ENCODE measurements around the gene SERINC2.

SERINC2 gene

DNA sequence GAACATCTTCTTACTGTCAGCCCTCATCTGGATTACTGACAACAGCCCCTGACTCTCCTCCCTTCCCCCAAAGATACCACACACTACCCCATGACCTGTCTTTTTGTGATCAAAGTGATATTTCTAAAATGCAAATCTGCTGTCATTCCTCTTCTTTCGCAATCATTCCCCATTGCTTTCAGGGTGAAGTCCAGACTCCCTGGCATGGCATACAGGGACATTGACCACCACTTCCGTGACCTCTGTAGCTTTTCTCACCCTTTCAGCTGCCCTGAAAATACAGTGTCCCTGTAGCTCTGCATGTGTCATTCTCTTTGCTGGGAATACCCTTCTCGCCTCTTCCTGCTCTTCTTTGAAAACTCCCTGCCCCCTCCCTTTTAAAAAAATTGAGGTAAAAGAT lies 4.1 kb downstream of the SERINC2 start:
- TF ChIP-seq, protein P1, sequence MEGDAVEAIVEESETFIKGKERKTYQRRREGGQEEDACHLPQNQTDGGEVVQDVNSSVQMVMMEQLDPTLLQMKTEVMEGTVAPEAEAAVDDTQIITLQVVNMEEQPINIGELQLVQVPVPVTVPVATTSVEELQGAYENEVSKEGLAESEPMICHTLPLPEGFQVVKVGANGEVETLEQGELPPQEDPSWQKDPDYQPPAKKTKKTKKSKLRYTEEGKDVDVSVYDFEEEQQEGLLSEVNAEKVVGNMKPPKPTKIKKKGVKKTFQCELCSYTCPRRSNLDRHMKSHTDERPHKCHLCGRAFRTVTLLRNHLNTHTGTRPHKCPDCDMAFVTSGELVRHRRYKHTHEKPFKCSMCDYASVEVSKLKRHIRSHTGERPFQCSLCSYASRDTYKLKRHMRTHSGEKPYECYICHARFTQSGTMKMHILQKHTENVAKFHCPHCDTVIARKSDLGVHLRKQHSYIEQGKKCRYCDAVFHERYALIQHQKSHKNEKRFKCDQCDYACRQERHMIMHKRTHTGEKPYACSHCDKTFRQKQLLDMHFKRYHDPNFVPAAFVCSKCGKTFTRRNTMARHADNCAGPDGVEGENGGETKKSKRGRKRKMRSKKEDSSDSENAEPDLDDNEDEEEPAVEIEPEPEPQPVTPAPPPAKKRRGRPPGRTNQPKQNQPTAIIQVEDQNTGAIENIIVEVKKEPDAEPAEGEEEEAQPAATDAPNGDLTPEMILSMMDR (IDR thresholded peaks at IDR 0.05; ENCODE audit: unreplicated experiment in 3 of 3), result no peak
- peaks cover 7% of the 10 kb centered on the region for H3K36me3 Mint-ChIP-seq (ENCODE audit: low read depth)
- no peaks in the 10 kb centered on the region for H3K9me3 Mint-ChIP-seq
- H3K27ac Mint-ChIP-seq, result peak overlapping the region in 2 of 3 experiments; percentile 10 to 29
- H3K4me1 Mint-ChIP-seq, result peaks cover 42% of the 10 kb centered on the region
- H3K27me3 Mint-ChIP-seq (ENCODE audit: low read depth), result peaks cover 25% of the 10 kb centered on the region
- H3K4me3 Mint-ChIP-seq, result peak overlapping the region; percentile 2 to 31 (median 12)

DNA sequence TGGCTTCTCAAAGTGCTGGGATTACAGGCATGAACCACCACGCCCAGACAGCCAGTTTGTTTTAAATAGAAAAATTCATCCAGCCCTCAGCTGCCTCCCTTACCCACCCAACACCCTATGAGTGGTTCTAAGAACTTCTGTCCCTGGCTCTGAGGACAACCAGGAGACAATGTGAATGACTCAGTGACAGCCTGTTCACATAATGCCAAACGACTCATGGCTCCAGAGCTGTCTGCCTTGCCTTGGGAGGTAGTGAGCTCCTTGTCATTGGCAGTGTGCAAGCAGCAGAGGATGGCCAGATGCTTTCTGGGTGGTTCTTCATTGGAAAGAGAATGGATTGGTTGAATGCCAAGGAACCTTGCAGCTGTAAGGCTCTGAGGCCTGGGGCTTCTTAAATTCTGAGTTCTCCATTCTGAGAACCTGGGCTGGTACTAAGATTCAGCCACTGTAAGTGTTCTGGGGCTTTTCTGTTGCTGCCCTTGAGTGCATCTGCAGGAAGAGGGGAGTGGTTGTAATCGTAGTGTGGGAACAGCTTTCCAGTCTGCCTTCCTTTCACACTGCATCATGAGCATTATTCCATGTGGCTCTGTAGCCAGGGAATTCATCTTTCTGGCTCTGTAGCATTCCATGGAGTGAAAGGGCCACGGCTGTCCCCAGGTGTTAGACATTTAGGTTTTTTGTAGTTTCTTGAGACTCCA lies 5.8 kb downstream of the SERINC2 start:
- H3K4me3 Mint-ChIP-seq, result no peak overlapping the region
- peaks cover 17% of the 10 kb centered on the region for H3K27me3 Mint-ChIP-seq (ENCODE audit: low read depth)
- peaks cover 7% of the 10 kb centered on the region for H3K36me3 Mint-ChIP-seq (ENCODE audit: low read depth)
- TF ChIP-seq, protein P1 (IDR thresholded peaks at IDR 0.05; ENCODE audit: unreplicated experiment in 3 of 3), result no peak
- H3K27ac Mint-ChIP-seq, result no peak overlapping the region
- no peaks in the 10 kb centered on the region for H3K9me3 Mint-ChIP-seq
- H3K4me1 Mint-ChIP-seq, result peaks cover 43% of the 10 kb centered on the region

GRCh38 chr1:31420716-31421115 lies 7.7 kb downstream of the SERINC2 start:
- Mint-ChIP-seq H3K4me1 (peaks cover 24% of the 10 kb centered on the region), H3K27me3 (ENCODE audit: low read depth) (peaks cover 7% of the 10 kb centered on the region), H3K36me3 (ENCODE audit: low read depth) (peaks cover 7% of the 10 kb centered on the region), H3K27ac (no peak overlapping the region), H3K9me3 (no peaks in the 10 kb centered on the region), H3K4me3 (no peak overlapping the region)
- TF ChIP-seq, protein P1 (IDR thresholded peaks at IDR 0.05; ENCODE audit: unreplicated experiment in 3 of 3), result no peak

DNA sequence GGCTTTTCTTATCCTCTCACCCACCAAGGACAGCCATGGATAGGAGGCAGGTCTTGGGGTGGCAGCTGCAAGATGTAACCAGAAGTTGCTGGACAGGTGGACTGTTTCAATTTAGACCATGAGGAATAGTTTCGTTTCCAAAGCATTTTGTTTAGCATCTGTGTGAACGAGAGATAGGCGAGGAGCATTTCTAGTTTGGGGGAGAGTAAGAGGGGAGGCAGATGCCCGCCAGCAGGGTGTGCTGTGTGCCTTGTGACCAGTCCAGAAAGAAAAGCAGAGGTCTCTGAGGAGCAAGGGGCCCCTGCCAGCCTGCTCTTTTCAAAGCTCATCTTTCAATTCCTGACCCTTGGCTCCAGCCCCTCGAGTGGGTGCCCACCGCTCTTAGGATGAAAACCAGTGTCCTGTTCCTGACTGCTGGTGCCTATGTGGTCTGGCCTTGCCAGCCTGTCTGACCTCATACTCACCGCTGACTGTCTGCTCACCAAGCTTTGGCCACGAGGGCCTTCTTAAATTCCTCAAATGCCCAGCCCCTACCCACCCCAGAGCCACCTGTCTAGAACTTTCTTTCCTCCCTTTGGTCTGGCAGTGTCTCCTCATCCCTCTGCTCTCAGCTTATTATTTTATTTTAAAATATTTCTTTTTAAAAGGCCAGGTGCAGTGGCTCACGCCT lies 8.5 kb downstream of the SERINC2 start:
- TF ChIP-seq, protein P1 (IDR thresholded peaks at IDR 0.05; ENCODE audit: unreplicated experiment in 3 of 3), result peak in 2 of 3 experiments; percentile 36 to 41
- peaks cover 21% of the 10 kb centered on the region for H3K4me1 Mint-ChIP-seq
- H3K36me3 Mint-ChIP-seq (ENCODE audit: low read depth), result peaks cover 7% of the 10 kb centered on the region
- H3K27me3 Mint-ChIP-seq (ENCODE audit: low read depth), result peaks cover 4% of the 10 kb centered on the region
- no peaks in the 10 kb centered on the region for H3K9me3 Mint-ChIP-seq
- no peak overlapping the region for H3K27ac Mint-ChIP-seq
- no peak overlapping the region for H3K4me3 Mint-ChIP-seq

DNA sequence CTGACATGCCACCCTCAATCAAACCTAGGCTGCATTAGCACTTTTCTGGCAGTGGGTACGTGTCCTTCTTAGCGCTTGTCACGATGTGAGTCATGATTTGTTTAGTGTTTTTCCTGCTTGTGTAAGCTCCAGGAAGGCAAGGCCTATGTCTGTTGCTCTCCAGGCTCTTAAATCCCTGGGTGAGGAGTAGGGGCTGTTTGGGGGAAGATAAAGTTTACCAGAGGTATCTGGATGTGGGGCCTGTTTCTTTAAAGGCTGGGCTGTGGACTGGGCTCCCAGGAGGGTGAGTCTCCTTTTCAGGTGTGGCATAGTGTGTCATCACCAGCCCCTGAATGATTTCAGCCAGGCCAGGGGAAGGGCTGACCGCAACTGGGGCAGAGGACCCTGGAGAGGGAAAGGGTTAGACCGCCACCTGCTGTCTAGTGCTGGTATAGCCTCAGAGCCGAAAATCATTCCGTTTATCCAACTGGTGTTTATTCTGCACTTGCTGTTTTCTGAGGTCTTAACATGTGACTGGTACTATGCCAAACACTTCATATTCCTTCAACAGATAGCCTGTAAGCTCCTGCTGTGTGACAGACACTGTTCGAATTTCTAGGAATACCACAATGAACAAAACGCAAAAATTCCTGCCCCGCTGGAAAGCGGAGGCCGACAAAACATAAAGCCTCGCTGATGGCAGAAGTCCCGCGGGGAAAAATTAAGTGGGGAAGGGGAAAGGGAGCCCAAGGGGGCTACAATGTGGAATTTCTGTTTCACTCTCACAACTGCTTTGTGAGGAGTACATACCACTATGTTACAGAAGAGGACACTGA lies 9.7 kb downstream of the SERINC2 start:
- peaks cover 4% of the 10 kb centered on the region for H3K36me3 Mint-ChIP-seq (ENCODE audit: low read depth)
- H3K27me3 Mint-ChIP-seq (ENCODE audit: low read depth), result no peaks in the 10 kb centered on the region
- H3K9me3 Mint-ChIP-seq, result no peaks in the 10 kb centered on the region
- peak overlapping the region in 2 of 3 experiments; percentile 23 to 34 for H3K27ac Mint-ChIP-seq
- no peak overlapping the region for H3K4me3 Mint-ChIP-seq
- H3K4me1 Mint-ChIP-seq, result peaks cover 14% of the 10 kb centered on the region
- TF ChIP-seq, protein P1 (IDR thresholded peaks at IDR 0.05; ENCODE audit: unreplicated experiment in 3 of 3), result peak; percentile 90 to 97 (median 91)

All from nephron (organoid).